CD14-positive monocyte (primary cell): ENCODE results near the gene KRT76. TPM values are rescaled to one million over a fixed set of nuclear protein-coding genes. Genes with fewer than 3 reads are reported as not detected.

Source experiments
- DNase-seq, 3 donors: peaks; one replicate each; pipeline ENCODE4 v3.0.0-alpha.2; 2011 to 2022
- H2AFZ ChIP-seq: 2 replicates; pipeline ENCODE4 v1.6.0; 2012; ENCODE audit warnings: mild to moderate bottlenecking, low read depth, low read length, inconsistent platforms; ENCODE audit not compliant: insufficient read depth, poor library complexity, severe bottlenecking
- H3K27ac ChIP-seq, 2 donors: 1 replicate in 1 of 2; 2 replicates in 1 of 2; pipeline ENCODE4 v1.5.1; 2012 to 2013; ENCODE audit warnings: low read length in 2 of 2, control low read depth in 1 of 2, inconsistent platforms in 1 of 2, low read depth in 1 of 2, mild to moderate bottlenecking in 1 of 2
- H3K27me3 ChIP-seq, 2 donors: one replicate each; pipeline versions ENCODE4 v1.6.0 to v1.6.1; 2011 to 2013; ENCODE audit warnings: low read length in 2 of 2; ENCODE audit not compliant: control insufficient read depth in 2 of 2, insufficient read depth in 2 of 2
- H3K36me3 ChIP-seq, 2 donors: replicated peaks in 1 of 2; 1 replicate in 1 of 2; 2 replicates in 1 of 2; pipeline versions ENCODE4 v1.5.1 to v1.6.1; 2012 to 2013; ENCODE audit warnings: low read length in 2 of 2, control low read depth in 1 of 2, inconsistent platforms in 1 of 2, mild to moderate bottlenecking in 1 of 2; ENCODE audit not compliant: insufficient read depth in 2 of 2, control insufficient read depth in 1 of 2
- H3K4me1 ChIP-seq, 2 donors: 1 replicate in 1 of 2; 2 replicates in 1 of 2; pipeline versions ENCODE4 v1.5.1 to v1.6.1; 2012 to 2013; ENCODE audit warnings: low read length in 2 of 2, control low read depth in 1 of 2, inconsistent platforms in 1 of 2, mild to moderate bottlenecking in 1 of 2, moderate library complexity in 1 of 2; ENCODE audit not compliant: insufficient read depth in 2 of 2, control insufficient read depth in 1 of 2
- H3K4me2 ChIP-seq: replicated peaks from 2 replicates; pipeline ENCODE3; 2012; ENCODE audit warnings: low read length, moderate library complexity, mild to moderate bottlenecking; ENCODE audit not compliant: poor library complexity, severe bottlenecking; ENCODE audit errors: extremely low read depth
- H3K4me3 ChIP-seq, 3 experiments: fragments of 200-600 bp in 1 of 3; sonication (generic) in 1 of 3; replicated peaks in 1 of 3; 1 replicate in 2 of 3; 2 replicates in 1 of 3; pipeline ENCODE4 v1.5.1; 2011 to 2013; ENCODE audit warnings: low read length in 3 of 3, mild to moderate bottlenecking in 3 of 3, control low read depth in 2 of 3, low read depth in 2 of 3, inconsistent platforms in 1 of 3, moderate library complexity in 1 of 3
- H3K79me2 ChIP-seq: 2 replicates; pipeline ENCODE4 v1.6.0; 2012; ENCODE audit warnings: mild to moderate bottlenecking, control low read depth, inconsistent platforms, low read length, moderate library complexity; ENCODE audit not compliant: insufficient read depth
- H3K9ac ChIP-seq: 2 replicates; pipeline ENCODE4 v1.6.0; 2017; ENCODE audit warnings: low read length, mild to moderate bottlenecking; ENCODE audit not compliant: insufficient read depth, poor library complexity, severe bottlenecking
- H3K9me3 ChIP-seq, 2 donors: replicated peaks in 1 of 2; 1 replicate in 1 of 2; 2 replicates in 1 of 2; pipeline versions ENCODE4 v1.5.1 to v1.6.1; 2012 to 2013; ENCODE audit warnings: low read length in 2 of 2, control low read depth in 1 of 2; ENCODE audit not compliant: control insufficient read depth in 1 of 2, insufficient read depth in 1 of 2
- H4K20me1 ChIP-seq: 2 replicates; pipeline ENCODE4 v1.6.0; 2012; ENCODE audit warnings: mild to moderate bottlenecking, low read length, control low read depth, moderate library complexity; ENCODE audit not compliant: insufficient read depth
- H3K27ac Mint-ChIP-seq, 7 donors: one replicate each; pipeline ENCODE4 v1.8.0; 2020; ENCODE audit warnings: mild to moderate bottlenecking in 7 of 7, mixed read lengths in 7 of 7, moderate library complexity in 6 of 7, inconsistent platforms in 2 of 7
- H3K27me3 Mint-ChIP-seq, 3 donors: one replicate each; pipeline ENCODE4 v1.8.0; 2021 to 2022; ENCODE audit warnings: low read depth in 3 of 3, mild to moderate bottlenecking in 3 of 3, mixed read lengths in 3 of 3, moderate library complexity in 3 of 3, inconsistent platforms in 1 of 3
- H3K36me3 Mint-ChIP-seq, 2 donors: one replicate each; pipeline ENCODE4 v1.8.0; 2020; ENCODE audit warnings: mixed read lengths in 2 of 2, inconsistent platforms in 1 of 2, mild to moderate bottlenecking in 1 of 2
- H3K4me1 Mint-ChIP-seq: one replicate; pipeline ENCODE4 v1.8.0; 2020; ENCODE audit warnings: mild to moderate bottlenecking, mixed read lengths
- H3K4me3 Mint-ChIP-seq, 2 donors: one replicate each; pipeline ENCODE4 v1.8.0; 2020; ENCODE audit warnings: mild to moderate bottlenecking in 2 of 2, mixed read lengths in 2 of 2, moderate library complexity in 1 of 2
- H3K9me3 Mint-ChIP-seq, 7 donors: one replicate each; pipeline ENCODE4 v1.8.0; 2020 to 2022; ENCODE audit warnings: mixed read lengths in 7 of 7, mild to moderate bottlenecking in 6 of 7, moderate library complexity in 6 of 7, inconsistent platforms in 2 of 7
- CTCF ChIP-seq: fragments of 200-600 bp; IDR thresholded peaks from one replicate; pipeline ENCODE4 v1.8.0; 2022; ENCODE audit warnings: antibody characterized with exemption, mild to moderate bottlenecking
- WGBS: methylation state at CpG from one replicate; pipeline ENCODE4 v1.1.5; 2013; ENCODE audit warnings: missing lambda C conversion rate; ENCODE audit not compliant: insufficient coverage; 5-methylcytosine and 5-hydroxymethylcytosine counted together
- intact Hi-C, 2 donors: fragments of 100-400 bp; cut with micrococcal nuclease; formaldehyde crosslinking; loops; one replicate each; pipeline versions ENCODE4 v1.15.0 to v1.15.1; 2023
- polyA plus RNA-seq, 3 donors: library from polyadenylated mRNA; depleted of rRNA in 1 of 3; unstranded in 2 of 3; stranded (reverse) in 1 of 3; fragments of 300-500 nt in 2 of 3; fragments of >200 nt in 1 of 3; fragmentation: Illumina TruSeq in 2 of 3; gene quantifications; 1 replicate in 2 of 3; 2 replicates in 1 of 3; pipeline ENCODE4 v1.2.3, GENCODE V29; 2012 to 2021

KRT76 gene
- polyA plus RNA-seq, 3 donors: not detected

GRCh38 chr12:52739963-52740362 lies 37.2 kb downstream of the KRT76 start:
- Mint-ChIP-seq H3K4me1 (no peaks in the 10 kb centered on the region), H3K9me3 (peaks cover 0 to 2% (median 0%) of the 10 kb centered on the region in 7 donors), H3K4me3 (peak overlapping the region in 1 of 2 donors; percentile 31), H3K27ac (no peak overlapping the region), H3K36me3 (no peaks in the 10 kb centered on the region), H3K27me3 (peaks cover 0 to 12% (median 6%) of the 10 kb centered on the region in 3 donors)
- no peak overlapping the region for H3K27ac ChIP-seq
- no peak overlapping the region for H2AFZ ChIP-seq
- H3K4me3 ChIP-seq: no peak overlapping the region
- no peak overlapping the region for H3K9ac ChIP-seq
- no peaks in the 10 kb centered on the region for H3K9me3 ChIP-seq
- intact Hi-C loops: no loop called here
- H3K36me3 ChIP-seq: no peaks in the 10 kb centered on the region
- no peak overlapping the region for H3K4me2 ChIP-seq
- TF ChIP-seq CTCF: no peak
- no peak for DNase-seq
- no peaks in the 10 kb centered on the region for H3K79me2 ChIP-seq
- no peaks in the 10 kb centered on the region for H4K20me1 ChIP-seq
- H3K4me1 ChIP-seq: no peaks in the 10 kb centered on the region
- no peaks in the 10 kb centered on the region for H3K27me3 ChIP-seq

GRCh38 chr12:52735816-52736632 lies 41.1 kb downstream of the KRT76 start:
- WGBS: 82% methylated on average over 5 of the region's 5 CpGs
- intact Hi-C loops: no loop called here
- no peaks in the 10 kb centered on the region for H3K79me2 ChIP-seq

More at GRCh38 chr12:52735816-52736632, 41.1 kb downstream of the KRT76 start:
- Histone ChIP-seq H3K4me2 (no peak overlapping the region), H3K36me3 (no peaks in the 10 kb centered on the region), H4K20me1 (no peaks in the 10 kb centered on the region), H3K9ac (no peak overlapping the region), H3K27me3 (no peaks in the 10 kb centered on the region), H2AFZ (no peak overlapping the region), H3K4me1 (no peaks in the 10 kb centered on the region), H3K4me3 (no peak overlapping the region), H3K27ac (no peak overlapping the region), H3K9me3 (no peaks in the 10 kb centered on the region)
- DNase-seq: no peak
- H3K4me3 Mint-ChIP-seq: no peak overlapping the region
- no peaks in the 10 kb centered on the region for H3K4me1 Mint-ChIP-seq
- TF ChIP-seq CTCF: no peak
- peaks cover 5 to 7% (median 7%) of the 10 kb centered on the region in 3 donors for H3K27me3 Mint-ChIP-seq
- H3K27ac Mint-ChIP-seq: no peak overlapping the region
- no peaks in the 10 kb centered on the region for H3K36me3 Mint-ChIP-seq
- peaks cover 0 to 7% (median 0%) of the 10 kb centered on the region in 7 donors for H3K9me3 Mint-ChIP-seq
